HepG2 (cell line): Measurements from ENCODE around the gene FBXO44. TPM values are rescaled to one million over a fixed set of nuclear protein-coding genes. Genes with fewer than 3 reads are reported as not detected.
A peak's percentile ranks its signal among the peaks of the same experiment; 100 is the strongest.

Source experiments
- ATAC-seq: fragments of 200-7000 bp; cut with Tn5 transposase; 3 replicates; pipeline ENCODE4 v1.9.1; 2020; ENCODE audit warnings: mild to moderate bottlenecking, moderate library complexity
- BruUV-seq: library from RNA; stranded (reverse); fragments of 400-500 nt; replicated peaks from 2 replicates; lab custom pipeline; 2021; lab: Mats Ljungman, UMichigan
- CTCF ChIA-PET: fragments of 300-600 bp; formaldehyde crosslinking; extraction: SDS; loops from one replicate; lab custom pipeline; 2021; ENCODE audit warnings: low total read pairs, inconsistent platforms, low intra/inter-chr PET ratio; lab: Yijun Ruan, JAX
- POLR2A ChIA-PET: fragments of 350-600 bp; sonication (Branson Sonifier 250); formaldehyde crosslinking; loops from one replicate; lab custom pipeline; 2020; ENCODE audit warnings: antibody characterized with exemption, inconsistent platforms; lab: Yijun Ruan, JAX
- DNase-seq: peaks from one replicate; pipeline ENCODE4 v3.0.0-alpha.2; 2015; ENCODE audit warnings: low spot score
- FAIRE-seq: peaks from 3 replicates; lab custom pipeline; 2011; peaks lifted over from hg19 to GRCh38; lab: Jason Lieb, UNC
- H2AFZ ChIP-seq: one replicate; pipeline ENCODE4 v1.6.1; 2011; ENCODE audit warnings: low read length, inconsistent platforms
- H3K27ac ChIP-seq: fragments of 300-600 bp; 3 replicates; pipeline ENCODE4 v1.8.0; 2011; ENCODE audit warnings: mixed run types, mild to moderate bottlenecking, mixed read lengths, low read length, inconsistent platforms; ENCODE audit not compliant: insufficient read depth; ENCODE audit errors: extremely low read length
- H3K27me3 ChIP-seq, 2 experiments: fragments of 200-600 bp in 1 of 2; 2 replicates in 1 of 2; 3 replicates in 1 of 2; pipeline versions ENCODE4 v1.6.0 to v1.8.0; 2011; ENCODE audit warnings: low read length in 2 of 2, mild to moderate bottlenecking in 2 of 2, moderate library complexity in 2 of 2, inconsistent platforms in 1 of 2; ENCODE audit not compliant: insufficient read depth in 2 of 2, control insufficient read depth in 1 of 2
- H3K36me3 ChIP-seq, 2 experiments: fragments of 200-600 bp in 1 of 2; replicated peaks in 1 of 2; 2 replicates in 1 of 2; 3 replicates in 1 of 2; pipeline versions ENCODE4 v1.5.1 to v1.8.0; 2011; ENCODE audit warnings: low read length in 2 of 2, inconsistent platforms in 1 of 2; ENCODE audit not compliant: insufficient read depth in 2 of 2, control insufficient read depth in 1 of 2
- H3K4me1 ChIP-seq: 2 replicates; pipeline ENCODE4 v1.5.1; 2012; ENCODE audit warnings: low read length, inconsistent platforms; ENCODE audit not compliant: insufficient read depth
- H3K4me2 ChIP-seq: 2 replicates; pipeline ENCODE4 v1.6.0; 2011; ENCODE audit warnings: low read depth, low read length, inconsistent platforms
- H3K4me3 ChIP-seq, 3 experiments: fragments of 200-600 bp in 1 of 3; sonication (generic), shearing (Covaris generic) in 1 of 3; replicated peaks in 1 of 3; 2 replicates each; pipeline ENCODE4 v1.5.1; 2011 to 2016; ENCODE audit warnings: low read length in 3 of 3, inconsistent platforms in 2 of 3, low read depth in 2 of 3, mild to moderate bottlenecking in 2 of 3, control low read depth in 1 of 3, mixed read lengths in 1 of 3; ENCODE audit not compliant: insufficient read depth in 1 of 3
- H3K79me2 ChIP-seq: one replicate; pipeline ENCODE4 v1.6.1; 2011; ENCODE audit warnings: low read length, inconsistent platforms; ENCODE audit not compliant: insufficient read depth
- H3K9ac ChIP-seq: 2 replicates; pipeline ENCODE4 v1.6.0; 2011; ENCODE audit warnings: mild to moderate bottlenecking, low read depth, low read length, inconsistent platforms; ENCODE audit not compliant: insufficient read depth
- H3K9me3 ChIP-seq: 2 replicates; pipeline ENCODE4 v1.5.1; 2012; ENCODE audit warnings: mild to moderate bottlenecking, low read length
- H4K20me1 ChIP-seq: 2 replicates; pipeline ENCODE4 v1.6.0; 2011; ENCODE audit warnings: inconsistent platforms, mild to moderate bottlenecking, low read length, moderate library complexity; ENCODE audit not compliant: insufficient read depth
- CREB1 ChIP-seq, 2 experiments: fragments of 450-650 bp in 1 of 2; IDR thresholded peaks; 2 replicates each; pipeline ENCODE4 v1.6.1; 2016 to 2017; ENCODE audit warnings: control low read depth in 1 of 2, mild to moderate bottlenecking in 1 of 2, missing compliant biosample characterization in 1 of 2, missing genetic modification characterization in 1 of 2
- FOXC1 ChIP-seq: sonication (generic); formaldehyde crosslinking; IDR thresholded peaks from 2 replicates; pipeline ENCODE4 v1.8.0; 2022; ENCODE audit warnings: mild to moderate bottlenecking, missing genetic modification reagents, borderline replicate concordance
- GPBP1L1 ChIP-seq: sonication (generic); formaldehyde crosslinking; IDR thresholded peaks from 2 replicates; pipeline ENCODE4 v1.5.0; 2020; ENCODE audit warnings: mild to moderate bottlenecking, missing genetic modification reagents
- HDAC2 ChIP-seq: sonication (generic); formaldehyde crosslinking; IDR thresholded peaks from 2 replicates; pipeline ENCODE4 v1.4.0; 2020; ENCODE audit warnings: missing genetic modification reagents
- HMG20B ChIP-seq: conservative IDR thresholded peaks from 2 replicates; pipeline ENCODE4 v1.6.1; 2016; ENCODE audit warnings: missing genetic modification reagents, missing compliant biosample characterization
- MATR3 ChIP-seq: sonication (generic); formaldehyde crosslinking; IDR thresholded peaks from 2 replicates; pipeline ENCODE4 v1.4.0; 2020; ENCODE audit warnings: missing genetic modification reagents
- MED8 ChIP-seq: sonication (generic); formaldehyde crosslinking; IDR thresholded peaks from 2 replicates; pipeline ENCODE4 v1.8.1; 2023; ENCODE audit warnings: mild to moderate bottlenecking, missing genetic modification reagents; ENCODE audit not compliant: insufficient replicate concordance
- PPARG ChIP-seq: conservative IDR thresholded peaks from 2 replicates; pipeline ENCODE4 v1.6.1; 2016; ENCODE audit warnings: missing biosample characterization, missing genetic modification reagents
- SMAD9 ChIP-seq: sonication (generic); formaldehyde crosslinking; IDR thresholded peaks from 2 replicates; pipeline ENCODE4 v1.5.1; 2020; ENCODE audit warnings: mild to moderate bottlenecking, missing genetic modification reagents
- SYNCRIP ChIP-seq: fragments of 200-400 bp; formaldehyde crosslinking; IDR thresholded peaks from 2 replicates; pipeline ENCODE4 v1.6.1; 2018; ENCODE audit warnings: mild to moderate bottlenecking, low read depth, low read length; ENCODE audit not compliant: insufficient read depth
- TEAD2 ChIP-seq: sonication (generic); formaldehyde crosslinking; IDR thresholded peaks from 2 replicates; pipeline ENCODE4 v1.9.0; 2021; ENCODE audit warnings: missing genetic modification reagents
- ZKSCAN5 ChIP-seq: sonication (generic); formaldehyde crosslinking; IDR thresholded peaks from 2 replicates; pipeline ENCODE4 v1.5.1; 2020; ENCODE audit warnings: mild to moderate bottlenecking, missing genetic modification reagents
- ZNF230 ChIP-seq: sonication (generic); formaldehyde crosslinking; IDR thresholded peaks from 2 replicates; pipeline ENCODE4 v1.4.0; 2020; ENCODE audit warnings: mild to moderate bottlenecking, missing genetic modification reagents
- ZNF337 ChIP-seq: sonication (generic); formaldehyde crosslinking; IDR thresholded peaks from 2 replicates; pipeline ENCODE4 v1.5.1; 2020; ENCODE audit warnings: missing genetic modification reagents, low read depth, mild to moderate bottlenecking, borderline replicate concordance
- ZNF432 ChIP-seq: sonication (generic); formaldehyde crosslinking; IDR thresholded peaks from 2 replicates; pipeline ENCODE4 v1.5.0; 2020; ENCODE audit warnings: missing genetic modification reagents, mild to moderate bottlenecking, borderline replicate concordance
- ZNF737 ChIP-seq: sonication (generic); formaldehyde crosslinking; IDR thresholded peaks from 2 replicates; pipeline ENCODE4 v1.5.0; 2020; ENCODE audit warnings: missing genetic modification reagents, mild to moderate bottlenecking, borderline replicate concordance
- ZNF784 ChIP-seq: sonication (generic); formaldehyde crosslinking; IDR thresholded peaks from 2 replicates; pipeline ENCODE4 v1.5.1; 2020; ENCODE audit warnings: missing genetic modification reagents, mild to moderate bottlenecking, borderline replicate concordance
- ZNF790 ChIP-seq: sonication (generic); formaldehyde crosslinking; IDR thresholded peaks from 2 replicates; pipeline ENCODE4 v1.8.0; 2022; ENCODE audit warnings: missing genetic modification reagents, mild to moderate bottlenecking, borderline replicate concordance
- WGBS: methylation state at CpG from one replicate; pipeline ENCODE4 v1.1.6; 2017; ENCODE audit warnings: low lambda C conversion rate; 5-methylcytosine and 5-hydroxymethylcytosine counted together
- in situ Hi-C: cut with HindIII; loops from 2 replicates; pipeline ENCODE4 v1.10.0; 2017; ENCODE audit warnings: low pct_unique_long_range_greater_than_20kb; ENCODE audit not compliant: extremely low pct_ligation_motif_present
- intact Hi-C: fragments of 100-400 bp; cut with micrococcal nuclease; formaldehyde crosslinking; loops from one replicate; pipeline ENCODE4 v1.10.0; 2022; ENCODE audit not compliant: unreplicated experiment
- polyA plus RNA-seq, 8 experiments: library from polyadenylated mRNA; depleted of rRNA in 3 of 8; stranded (reverse) in 7 of 8; unstranded in 1 of 8; fragments of >200 nt; fragmentation: Illumina TruSeq in 4 of 8; extraction: Trizol in 4 of 8; gene quantifications; 2 replicates each; pipeline versions ENCODE4 v1.2.1 to v1.2.3, GENCODE V29; 2011 to 2016; ENCODE audit warnings: low read depth in 4 of 8, missing spikeins in 1 of 8, mixed read lengths in 1 of 8; ENCODE audit not compliant: insufficient read depth in 1 of 8
- total RNA-seq, 5 experiments: library from RNA; depleted of rRNA; stranded (reverse); fragments of >200 nt; fragmentation: Illumina TruSeq; extraction: Trizol; gene quantifications; 2 replicates each; pipeline ENCODE4 v1.2.3, GENCODE V29; 2016; ENCODE audit warnings: low read depth in 1 of 5

Gene FBXO44
- total and polyA plus RNA-seq, 2 of the 13 experiments (the other 11 are each of a cell fraction or from before 2014, with no cell fraction given): 22.4 to 27.9 TPM

- Histone ChIP-seq H2AFZ (no peak overlapping the region), H3K9ac (no peak overlapping the region), H3K27me3 (peaks cover 16 to 70% of the 10 kb centered on the region in 2 experiments), H4K20me1 (no peaks in the 10 kb centered on the region), H3K4me3 (no peak overlapping the region), H3K27ac (no peak overlapping the region), H3K4me1 (peaks cover 15% of the 10 kb centered on the region), H3K79me2 (no peaks in the 10 kb centered on the region), H3K9me3 (no peaks in the 10 kb centered on the region), H3K4me2 (no peak overlapping the region), H3K36me3 (no peaks in the 10 kb centered on the region)
- TF ChIP-seq TEAD2 (CRISPR knock-in tag) (no peak), SYNCRIP (no peak), HMG20B (CRISPR knock-in tag) (no peak), ZKSCAN5 (CRISPR knock-in tag) (no peak), ZNF737 (CRISPR knock-in tag) (no peak), CREB1 (IDR thresholded peaks at IDR 0.05) (peak; percentile 35), CREB1 (CRISPR knock-in tag; IDR thresholded peaks at IDR 0.05) (no peak), ZNF784 (CRISPR knock-in tag) (no peak)
- intact Hi-C loops (no loop called here), in situ Hi-C loops (loop anchor here (10.0 kb wide), 1 partner anchor 62 kb away; no protein-coding TSS in a partner anchor)
- DNase-seq: no peak
- 0% methylated on average over 5 of the region's 6 CpGs for WGBS
- CTCF ChIA-PET: no interaction called here
- no peak for ATAC-seq
- BruUV-seq: no TSS peak
- POLR2A ChIA-PET: no interaction called here
- no peak for FAIRE-seq
These were observed 38.4 kb downstream of the FBXO44 start for GRCh38 chr1:11693024-11693590.

- Histone ChIP-seq H3K4me3 (no peak overlapping the region), H4K20me1 (no peaks in the 10 kb centered on the region), H3K36me3 (no peaks in the 10 kb centered on the region), H3K79me2 (no peaks in the 10 kb centered on the region), H3K27me3 (peaks cover 13 to 70% of the 10 kb centered on the region in 2 experiments), H3K9ac (no peak overlapping the region), H3K27ac (no peak overlapping the region), H3K4me2 (no peak overlapping the region), H3K9me3 (no peaks in the 10 kb centered on the region), H3K4me1 (peaks cover 15% of the 10 kb centered on the region), H2AFZ (no peak overlapping the region)
- 0% methylated on average over 5 of the region's 5 CpGs for WGBS
- no TSS peak for BruUV-seq
- CTCF ChIA-PET: no interaction called here
- no peak for FAIRE-seq
- TF ChIP-seq ZNF337 (no peak), MED8 (CRISPR knock-in tag) (no peak), SMAD9 (CRISPR knock-in tag) (no peak), GPBP1L1 (no peak), MATR3 (CRISPR knock-in tag) (no peak), PPARG (CRISPR knock-in tag) (no peak), ZNF230 (CRISPR knock-in tag) (no peak), HDAC2 (no peak), FOXC1 (no peak), ZNF790 (CRISPR knock-in tag) (no peak), ZNF432 (no peak)
- intact Hi-C loops: no loop called here
- in situ Hi-C loops: loop anchor here (10.0 kb wide), 1 partner anchor 61 kb away; no protein-coding TSS in a partner anchor
- POLR2A ChIA-PET: no interaction called here
- ATAC-seq: no peak
- DNase-seq: no peak
These were observed 39.2 kb downstream of the FBXO44 start for GRCh38 chr1:11693917-11694316.
